ENCODE data around the gene IL36B.

Gene IL36B

GRCh38 chr2:113057117-113057516 is 4.5 kb upstream of the IL36B start:
- in situ Hi-C loops (cut with HindIII; ENCODE audit: low sequenced_read_pairs) = no loop called here

- in situ Hi-C loops (cut with HindIII; ENCODE audit: low sequenced_read_pairs) = no loop called here
Observed at GRCh38 chr2:113056521-113056920, 3.9 kb upstream of the IL36B start.

- in situ Hi-C loops (cut with HindIII; ENCODE audit: low sequenced_read_pairs) = no loop called here
Observed at GRCh38 chr2:113054066-113054465, 1.4 kb upstream of the IL36B start.

DNA sequence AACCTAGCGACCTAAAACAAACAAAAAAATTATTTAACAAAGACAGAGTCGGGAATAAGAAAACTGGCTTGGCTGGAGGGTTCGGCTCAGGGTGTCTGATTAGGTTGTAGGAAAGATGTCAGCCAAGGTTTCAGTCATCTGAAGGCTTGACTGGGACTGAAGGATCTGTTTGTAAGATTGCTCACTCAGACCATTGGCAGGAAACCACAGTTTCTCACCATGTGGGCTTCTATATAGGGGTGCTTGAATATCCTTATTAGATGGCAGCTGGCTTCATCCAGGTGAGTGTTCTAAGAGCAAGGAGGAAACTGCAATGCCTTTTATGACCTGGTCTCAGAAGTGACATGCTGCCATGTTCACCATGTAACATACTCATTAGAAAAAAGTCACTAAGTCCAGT is 999 bp upstream of the IL36B start:
- in situ Hi-C loops (cut with HindIII; ENCODE audit: low sequenced_read_pairs) = no loop called here

DNA sequence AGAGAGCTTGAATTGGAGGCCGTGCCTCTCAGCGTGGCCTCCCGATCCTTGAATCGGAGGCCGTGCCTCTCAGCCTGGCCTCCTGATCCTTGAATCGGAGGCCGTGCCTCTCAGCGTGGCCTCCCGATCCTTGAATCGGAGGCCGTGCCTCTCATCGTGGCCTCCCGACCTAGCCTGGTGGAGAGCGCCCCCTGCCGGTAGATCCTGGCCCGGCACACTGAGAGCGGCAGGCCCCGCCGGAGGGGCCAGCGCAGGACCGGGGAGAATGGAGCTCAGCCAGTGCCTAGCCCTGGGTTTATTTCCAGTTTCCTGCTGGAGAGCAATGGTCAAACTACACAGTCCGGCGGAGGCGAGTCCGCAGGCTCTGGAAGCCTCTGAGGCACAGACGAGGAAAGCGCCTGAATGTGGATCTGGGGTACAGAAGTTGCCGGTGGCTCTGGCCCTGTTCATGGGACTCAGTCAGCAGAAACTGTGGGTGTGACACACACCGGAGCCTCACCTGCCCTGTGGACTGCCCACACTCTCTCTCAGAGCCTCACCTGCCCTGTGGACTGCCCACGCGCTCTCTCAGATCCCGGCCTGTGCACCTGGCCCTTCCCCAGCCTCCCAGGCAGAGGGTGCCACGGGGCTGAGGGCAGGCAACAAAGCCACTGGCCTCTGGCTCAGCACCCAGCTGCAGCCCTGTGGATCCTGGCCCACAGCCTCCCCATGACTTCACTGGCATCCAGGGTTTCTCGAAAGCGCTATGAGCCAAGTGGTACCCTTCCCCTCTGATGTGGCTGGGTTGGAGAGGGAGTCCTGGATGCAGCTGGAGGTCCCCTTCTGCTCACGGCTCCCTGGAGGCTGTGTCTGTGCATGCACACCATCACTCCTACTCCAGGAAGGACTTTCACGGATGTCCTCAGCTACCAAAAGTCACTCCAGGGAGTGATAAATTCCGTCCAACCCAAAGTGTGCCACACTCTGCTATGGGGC is 1.5 kb downstream of the IL36B start:
- in situ Hi-C loops (cut with HindIII; ENCODE audit: low sequenced_read_pairs) = no loop called here

GRCh38 chr2:113046465-113046864 is 6.2 kb downstream of the IL36B start:
- in situ Hi-C loops (cut with HindIII; ENCODE audit: low sequenced_read_pairs) = no loop called here

- in situ Hi-C loops (cut with HindIII; ENCODE audit: low sequenced_read_pairs) = no loop called here
Observed at GRCh38 chr2:113041871-113042270, 10.8 kb downstream of the IL36B start.

DNA sequence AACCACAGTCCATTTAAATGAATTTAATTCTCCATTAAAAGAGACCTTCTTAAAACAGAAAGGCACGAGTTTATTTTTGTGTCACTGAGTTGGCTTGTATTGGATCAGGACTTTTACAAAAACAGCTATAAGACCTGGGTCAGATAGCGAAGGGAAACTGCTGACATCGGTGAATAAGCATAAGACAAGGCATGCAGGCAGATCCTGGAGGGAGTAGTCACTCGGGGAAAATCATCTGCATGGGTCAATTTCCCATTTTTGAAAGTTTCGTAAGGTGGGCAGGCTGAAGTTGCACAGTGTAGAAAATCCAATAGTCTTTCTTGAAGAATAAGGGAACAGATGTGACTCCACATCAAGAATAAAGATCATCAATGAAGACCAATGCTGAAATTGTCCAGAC is 12.9 kb downstream of the IL36B start:
- in situ Hi-C loops (cut with HindIII; ENCODE audit: low sequenced_read_pairs) = no loop called here

DNA sequence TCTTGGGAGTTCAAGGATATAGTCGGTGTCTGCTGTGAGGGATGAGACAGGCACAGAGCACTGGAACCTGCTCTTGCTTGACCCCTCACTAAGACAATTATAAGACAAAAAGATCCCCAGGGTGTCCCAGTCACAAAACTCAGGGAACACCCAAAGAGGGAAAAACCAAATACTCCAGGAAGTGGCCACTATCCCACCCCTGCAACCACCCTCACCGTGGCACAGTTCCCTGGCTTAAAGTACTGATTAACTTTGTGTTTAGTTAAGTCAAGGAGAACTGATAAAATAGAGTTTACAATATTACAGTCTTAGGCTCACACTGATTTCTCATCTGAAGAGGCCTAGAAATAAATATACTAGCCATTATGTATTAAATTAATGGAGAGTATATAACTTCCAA is 13.5 kb downstream of the IL36B start:
- in situ Hi-C loops (cut with HindIII; ENCODE audit: low sequenced_read_pairs) = no loop called here

DNA sequence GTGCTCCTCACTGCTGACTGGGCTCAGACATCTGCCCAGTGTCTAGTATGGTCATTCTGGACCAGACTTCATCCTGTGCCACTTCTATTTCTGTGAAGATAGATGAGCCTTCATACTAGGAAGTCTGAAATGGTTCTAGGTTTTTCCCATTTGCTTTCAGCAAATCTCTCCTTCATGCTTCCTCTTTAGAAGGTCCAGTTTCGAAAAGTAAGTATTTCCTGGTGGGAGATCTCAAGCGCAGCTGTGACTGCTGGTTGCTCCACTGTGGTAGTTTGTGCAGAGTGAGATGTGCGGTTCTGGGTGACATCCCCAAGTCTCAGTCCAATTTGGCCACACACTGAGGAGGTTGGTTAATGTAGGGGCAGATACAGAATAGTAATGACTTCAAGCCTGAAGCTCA is 14.4 kb downstream of the IL36B start:
- in situ Hi-C loops (cut with HindIII; ENCODE audit: low sequenced_read_pairs) = no loop called here

DNA sequence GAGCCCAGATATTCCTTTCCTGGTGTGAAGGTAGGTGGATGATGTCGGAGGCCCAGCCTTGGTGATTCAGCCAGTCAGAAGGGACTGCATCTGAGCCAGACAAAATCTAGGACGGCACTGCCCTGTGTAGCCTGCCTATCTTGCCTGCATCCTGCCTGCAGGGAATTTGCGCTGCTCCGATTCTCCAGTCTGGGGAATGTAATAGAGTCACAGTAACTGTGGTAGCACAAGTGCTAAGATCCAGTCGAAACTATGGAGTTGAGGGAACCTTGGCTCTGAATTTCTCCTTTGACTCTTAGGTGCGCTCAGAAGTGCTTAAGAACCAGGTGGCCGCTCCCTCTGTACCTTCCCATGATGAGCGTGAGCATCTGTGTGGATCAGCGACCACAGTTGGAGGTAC is 15.9 kb downstream of the IL36B start:
- in situ Hi-C loops (cut with HindIII; ENCODE audit: low sequenced_read_pairs) = no loop called here

DNA sequence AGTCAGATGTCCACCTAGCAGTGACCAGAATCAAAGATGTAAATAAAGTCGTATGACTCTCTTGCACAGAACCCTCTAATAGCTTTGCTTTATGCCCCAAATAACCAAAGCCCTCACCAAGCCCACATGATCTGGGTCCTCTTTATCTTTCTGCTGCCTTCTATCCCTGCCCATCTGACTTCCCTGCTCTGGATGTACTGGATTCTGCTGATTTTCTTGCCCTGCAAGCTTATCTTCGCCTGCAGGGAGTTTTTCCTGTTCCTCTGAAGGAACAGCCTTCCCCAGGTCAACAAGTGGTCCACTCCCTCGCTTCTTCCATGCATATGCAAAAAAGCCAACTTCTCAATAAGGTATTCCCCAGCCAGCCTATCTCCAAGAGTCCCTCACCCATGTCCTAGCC is 18.7 kb downstream of the IL36B start:
- in situ Hi-C loops (cut with HindIII; ENCODE audit: low sequenced_read_pairs) = no loop called here

- in situ Hi-C loops (cut with HindIII; ENCODE audit: low sequenced_read_pairs) = no loop called here
Observed at GRCh38 chr2:113032737-113033136, 19.9 kb downstream of the IL36B start.

DNA sequence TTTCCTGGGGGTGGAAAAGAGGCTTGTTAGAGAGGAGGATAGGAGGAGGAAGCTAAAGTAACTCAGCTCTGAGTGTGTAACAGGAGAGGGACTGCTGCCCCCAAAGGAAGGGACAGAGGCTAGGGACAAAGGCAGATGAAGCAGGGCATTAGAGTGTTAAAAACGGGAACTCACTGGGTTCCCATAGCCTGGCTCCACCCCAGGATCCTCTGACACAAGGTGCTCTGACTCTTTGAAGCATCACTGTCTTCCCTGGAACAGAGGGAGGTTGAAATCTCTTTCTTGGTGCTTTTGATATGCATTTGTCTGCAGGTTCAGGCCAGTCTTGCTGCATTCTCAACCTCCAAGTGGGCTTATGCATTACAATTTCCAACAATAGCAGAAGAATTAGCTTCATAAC is 24.6 kb downstream of the IL36B start:
- in situ Hi-C loops (cut with HindIII; ENCODE audit: low sequenced_read_pairs) = no loop called here

GRCh38 chr2:113027691-113028090 is 25.0 kb downstream of the IL36B start:
- in situ Hi-C loops (cut with HindIII; ENCODE audit: low sequenced_read_pairs) = no loop called here

DNA sequence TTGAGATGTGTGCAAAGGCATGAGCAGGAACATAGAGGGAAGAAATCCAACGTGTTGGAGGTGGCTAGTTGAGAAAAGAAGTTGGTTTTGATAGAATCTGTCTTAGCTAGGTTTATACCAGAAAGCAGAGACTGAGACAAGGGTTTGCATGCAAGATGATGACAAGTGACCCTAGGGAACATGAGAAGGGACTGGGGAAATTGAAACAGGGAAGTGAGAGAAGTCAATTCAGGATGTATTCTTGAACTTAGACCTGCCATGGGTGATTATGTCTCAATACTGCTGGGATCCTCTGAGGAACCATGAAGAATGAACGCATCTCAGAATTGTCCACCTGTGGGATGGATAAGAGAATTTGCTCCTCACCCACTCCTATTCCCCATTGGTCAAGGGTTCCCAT is 26.9 kb downstream of the IL36B start:
- in situ Hi-C loops (cut with HindIII; ENCODE audit: low sequenced_read_pairs) = no loop called here

DNA sequence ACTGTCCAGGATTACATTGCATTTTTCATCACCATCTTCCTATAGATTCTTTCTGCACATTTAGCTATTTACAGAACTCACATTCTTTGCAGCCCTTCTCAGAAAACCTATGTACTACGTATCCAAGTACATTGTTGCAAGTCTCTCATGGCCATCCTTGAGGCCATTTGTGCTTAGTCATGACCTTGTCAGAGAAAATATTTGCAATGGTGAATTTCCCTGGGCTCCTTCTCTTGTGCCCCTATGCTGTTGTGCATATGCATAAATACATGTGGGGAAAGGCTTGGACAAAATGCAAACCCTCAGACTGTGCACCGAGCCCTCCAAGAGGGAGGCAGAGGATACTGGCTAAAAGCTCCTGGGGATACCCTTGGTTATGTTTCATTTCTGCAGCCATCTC is 27.9 kb downstream of the IL36B start:
- in situ Hi-C loops (cut with HindIII; ENCODE audit: low sequenced_read_pairs) = no loop called here

- in situ Hi-C loops (cut with HindIII; ENCODE audit: low sequenced_read_pairs) = no loop called here
Observed at GRCh38 chr2:113021312-113021711, 31.4 kb downstream of the IL36B start.

DNA sequence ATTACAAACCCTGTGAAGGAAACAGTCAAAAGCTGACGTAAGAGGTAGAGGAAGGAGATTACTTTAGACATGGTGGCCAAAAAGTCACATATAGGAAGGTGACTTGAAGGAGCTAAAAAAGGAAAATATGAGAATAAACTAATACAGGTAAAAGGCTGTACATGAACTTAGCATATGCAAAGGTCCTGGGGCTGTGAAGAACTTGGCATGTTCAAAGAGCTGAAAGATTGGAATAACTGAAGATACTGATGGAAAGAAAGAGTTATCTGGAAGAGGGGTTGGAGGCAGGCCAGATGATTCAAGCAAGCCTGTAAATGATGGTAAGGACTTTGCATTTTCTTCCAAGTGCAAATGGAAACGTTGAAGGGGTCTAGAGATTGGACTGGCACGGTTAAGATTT is 34.2 kb downstream of the IL36B start:
- in situ Hi-C loops (cut with HindIII; ENCODE audit: low sequenced_read_pairs) = no loop called here

- in situ Hi-C loops (cut with HindIII; ENCODE audit: low sequenced_read_pairs) = no loop called here
Observed at GRCh38 chr2:113015655-113016054, 37.0 kb downstream of the IL36B start.

GRCh38 chr2:113015042-113015441 is 37.6 kb downstream of the IL36B start:
- in situ Hi-C loops (cut with HindIII; ENCODE audit: low sequenced_read_pairs) = no loop called here

GRCh38 chr2:113014067-113014466 is 38.6 kb downstream of the IL36B start:
- in situ Hi-C loops (cut with HindIII; ENCODE audit: low sequenced_read_pairs) = no loop called here

DNA sequence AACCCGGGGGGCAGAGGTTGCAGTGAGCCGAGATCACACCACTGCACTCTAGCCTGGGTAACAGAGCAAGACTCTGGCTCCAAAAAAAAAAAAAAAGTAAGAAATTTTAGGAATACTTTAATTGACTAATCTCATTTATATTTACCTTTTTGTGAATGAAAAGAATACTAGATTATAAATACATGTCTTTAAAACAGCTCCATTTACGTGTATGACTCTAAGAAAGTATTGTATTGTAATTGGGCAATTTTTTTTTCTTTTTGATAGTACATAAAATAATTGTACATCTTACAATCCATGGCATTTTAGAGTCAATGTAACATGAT is 39.4 kb downstream of the IL36B start:
- in situ Hi-C loops (cut with HindIII; ENCODE audit: low sequenced_read_pairs) = no loop called here

Measured in DLD1 (cell line).